Measurements from ENCODE around the gene ASCL5.

GRCh38 chr1:201090541-201090940 lies 36.4 kb downstream of the ASCL5 start:
- TF ChIP-seq ZNF431 (CRISPR knock-in tag; IDR thresholded peaks at IDR 0.05; ENCODE audit: borderline replicate concordance, low read depth) (no peak), KAT8 (CRISPR knock-in tag; IDR thresholded peaks at IDR 0.05) (no peak), ZNF317 (CRISPR knock-in tag; IDR thresholded peaks at IDR 0.05) (no peak)
